HCT116 (cell line): ENCODE data around the gene MRPL39.

Source experiments
- CTCF ChIP-seq, 3 experiments: fragments of 200-600 bp in 1 of 3; sonication (generic) in 1 of 3; IDR thresholded peaks in 2 of 3; conservative IDR thresholded peaks in 1 of 3; 2 replicates each; pipeline ENCODE4 v1.5.1; 2012 to 2017; ENCODE audit warnings: low read depth in 2 of 3, low read length in 2 of 3, antibody characterized with exemption in 1 of 3, borderline replicate concordance in 1 of 3, control low read depth in 1 of 3, mild to moderate bottlenecking in 1 of 3, mixed read lengths in 1 of 3, mixed run types in 1 of 3, moderate library complexity in 1 of 3; ENCODE audit not compliant: insufficient read depth in 1 of 3
- EZH2 ChIP-seq: fragments of 200-600 bp; sonication (generic); IDR thresholded peaks from 2 replicates; pipeline ENCODE4 v1.6.1; 2017; ENCODE audit warnings: antibody characterized with exemption, mixed run types
- EZH2phosphoT487 ChIP-seq: fragments of 200-600 bp; IDR thresholded peaks from 2 replicates; pipeline ENCODE4 v1.6.1; 2018; ENCODE audit warnings: antibody characterized with exemption, borderline replicate concordance
- JUND ChIP-seq: IDR thresholded peaks from 2 replicates; pipeline ENCODE4 v1.6.1; 2012
- MAX ChIP-seq: IDR thresholded peaks from 2 replicates; pipeline ENCODE4 v1.6.1; 2012
- POLR2A ChIP-seq: IDR thresholded peaks from 2 replicates; pipeline ENCODE4 v1.7.0; 2011; ENCODE audit warnings: borderline replicate concordance; ENCODE audit not compliant: insufficient read depth, insufficient read length; ENCODE audit errors: extremely low read depth
- POLR2AphosphoS5 ChIP-seq: IDR thresholded peaks from 2 replicates; pipeline ENCODE4 v1.6.1; 2011; ENCODE audit warnings: mild to moderate bottlenecking, low read depth, low read length, moderate library complexity
- RAD21 ChIP-seq: IDR thresholded peaks from 2 replicates; pipeline ENCODE4 v1.6.1; 2012; ENCODE audit warnings: low read depth, mild to moderate bottlenecking
- SIN3A ChIP-seq: IDR thresholded peaks from 2 replicates; pipeline ENCODE4 v1.6.1; 2012; ENCODE audit warnings: low read depth
- SP1 ChIP-seq: IDR thresholded peaks from 2 replicates; pipeline ENCODE4 v1.6.1; 2012; ENCODE audit warnings: low read depth
- SRF ChIP-seq: IDR thresholded peaks from 2 replicates; pipeline ENCODE4 v1.6.1; 2012; ENCODE audit warnings: low read depth
- TCF7L2 ChIP-seq: IDR thresholded peaks from 2 replicates; pipeline ENCODE4 v1.7.0; 2011; ENCODE audit warnings: borderline replicate concordance, inconsistent platforms; ENCODE audit not compliant: insufficient read depth, insufficient read length; ENCODE audit errors: extremely low read depth
- YY1 ChIP-seq: IDR thresholded peaks from 2 replicates; pipeline ENCODE4 v1.6.1; 2011; ENCODE audit warnings: low read length, low read depth, moderate library complexity, mild to moderate bottlenecking; ENCODE audit not compliant: insufficient replicate concordance; ENCODE audit errors: extremely low read depth
- TF ChIP-seq, protein P1 (sequence below): IDR thresholded peaks from 2 replicates; pipeline ENCODE4 v1.6.1; 2012; ENCODE audit warnings: low read depth

- no peak for TF ChIP-seq RAD21
- no peak for TF ChIP-seq TCF7L2
- TF ChIP-seq CTCF (IDR thresholded peaks at IDR 0.05 in 2 of 3, conservative IDR thresholded peaks at IDR 0.05 in 1 of 3; ENCODE audit: borderline replicate concordance in 1 of 3, insufficient read depth in 1 of 3, low read depth in 2 of 3, low read length in 2 of 3) = no peak
- no peak for TF ChIP-seq YY1
- TF ChIP-seq POLR2A = no peak
- TF ChIP-seq, protein P1, sequence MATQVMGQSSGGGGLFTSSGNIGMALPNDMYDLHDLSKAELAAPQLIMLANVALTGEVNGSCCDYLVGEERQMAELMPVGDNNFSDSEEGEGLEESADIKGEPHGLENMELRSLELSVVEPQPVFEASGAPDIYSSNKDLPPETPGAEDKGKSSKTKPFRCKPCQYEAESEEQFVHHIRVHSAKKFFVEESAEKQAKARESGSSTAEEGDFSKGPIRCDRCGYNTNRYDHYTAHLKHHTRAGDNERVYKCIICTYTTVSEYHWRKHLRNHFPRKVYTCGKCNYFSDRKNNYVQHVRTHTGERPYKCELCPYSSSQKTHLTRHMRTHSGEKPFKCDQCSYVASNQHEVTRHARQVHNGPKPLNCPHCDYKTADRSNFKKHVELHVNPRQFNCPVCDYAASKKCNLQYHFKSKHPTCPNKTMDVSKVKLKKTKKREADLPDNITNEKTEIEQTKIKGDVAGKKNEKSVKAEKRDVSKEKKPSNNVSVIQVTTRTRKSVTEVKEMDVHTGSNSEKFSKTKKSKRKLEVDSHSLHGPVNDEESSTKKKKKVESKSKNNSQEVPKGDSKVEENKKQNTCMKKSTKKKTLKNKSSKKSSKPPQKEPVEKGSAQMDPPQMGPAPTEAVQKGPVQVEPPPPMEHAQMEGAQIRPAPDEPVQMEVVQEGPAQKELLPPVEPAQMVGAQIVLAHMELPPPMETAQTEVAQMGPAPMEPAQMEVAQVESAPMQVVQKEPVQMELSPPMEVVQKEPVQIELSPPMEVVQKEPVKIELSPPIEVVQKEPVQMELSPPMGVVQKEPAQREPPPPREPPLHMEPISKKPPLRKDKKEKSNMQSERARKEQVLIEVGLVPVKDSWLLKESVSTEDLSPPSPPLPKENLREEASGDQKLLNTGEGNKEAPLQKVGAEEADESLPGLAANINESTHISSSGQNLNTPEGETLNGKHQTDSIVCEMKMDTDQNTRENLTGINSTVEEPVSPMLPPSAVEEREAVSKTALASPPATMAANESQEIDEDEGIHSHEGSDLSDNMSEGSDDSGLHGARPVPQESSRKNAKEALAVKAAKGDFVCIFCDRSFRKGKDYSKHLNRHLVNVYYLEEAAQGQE = no peak
- TF ChIP-seq JUND = no peak
- no peak for TF ChIP-seq POLR2AphosphoS5
- no peak for TF ChIP-seq EZH2
- no peak for TF ChIP-seq EZH2phosphoT487
- no peak for TF ChIP-seq SRF
- no peak for TF ChIP-seq MAX
- no peak for TF ChIP-seq SIN3A
- no peak for TF ChIP-seq SP1
These were observed 29.4 kb upstream of the MRPL39 start for GRCh38 chr21:25636727-25637126.
